WI38 (cell line): ENCODE data around the gene KRT78.

Experiments used
- H3K4me3 ChIP-seq: 2 replicates; pipeline ENCODE4 v1.5.1; 2011; ENCODE audit warnings: low read depth, mild to moderate bottlenecking, control low read depth, low read length
- CTCF ChIP-seq: IDR thresholded peaks from 2 replicates; pipeline ENCODE4 v1.5.1; 2012; ENCODE audit warnings: low read depth, mild to moderate bottlenecking, control low read depth, low read length

The KRT78 gene

GRCh38 chr12:52812073-52812400 is 36.8 kb downstream of the KRT78 start:
- TF ChIP-seq CTCF: no peak

DNA sequence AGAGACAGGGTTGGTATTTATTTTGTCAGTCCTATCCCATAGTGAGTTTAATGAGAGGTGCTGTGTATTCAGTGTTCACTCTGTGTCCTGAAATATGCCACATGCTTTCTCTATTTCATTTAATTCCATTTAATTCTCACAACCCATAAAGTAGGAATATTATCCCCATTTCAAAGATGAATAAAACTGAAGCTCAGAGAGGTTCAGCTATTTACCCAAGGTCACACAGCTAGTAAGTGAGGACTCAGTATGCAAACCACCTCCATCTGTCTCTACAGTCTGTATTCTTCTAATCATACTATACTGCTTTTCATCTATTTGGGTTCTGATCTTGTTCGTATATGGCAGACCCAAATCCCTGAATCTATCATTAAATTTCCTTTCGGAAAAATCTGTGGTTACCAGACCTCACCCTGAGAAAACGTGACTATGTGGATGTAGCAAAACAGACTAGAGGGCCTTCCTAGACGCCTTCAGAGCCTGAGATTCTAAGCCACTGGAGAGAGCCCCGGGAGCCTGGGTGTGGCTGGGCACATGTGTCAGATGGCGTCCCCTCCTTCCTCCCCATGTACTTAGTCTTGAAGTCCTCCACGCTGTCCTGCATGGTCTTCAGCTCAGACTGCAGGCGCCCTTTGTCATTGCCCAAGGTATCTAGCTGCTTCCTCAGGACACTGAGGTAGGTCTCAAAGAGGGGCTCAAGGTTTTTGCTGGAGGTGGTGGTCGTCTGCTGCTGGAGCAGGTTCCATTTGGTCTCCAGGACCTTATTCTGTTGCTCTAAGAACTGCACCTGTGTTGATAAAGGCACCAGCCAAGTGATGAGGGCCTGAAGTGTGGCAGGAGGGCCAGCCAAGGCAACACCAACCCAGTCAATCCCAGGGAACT is 37.4 kb downstream of the KRT78 start:
- TF ChIP-seq CTCF: no peak

More at GRCh38 chr12:52812073-52812400, 36.8 kb downstream of the KRT78 start:
- H3K4me3 ChIP-seq: no peak overlapping the region

GRCh38 chr12:52810554-52810953 is 38.2 kb downstream of the KRT78 start:
- no peak for TF ChIP-seq CTCF
- H3K4me3 ChIP-seq: no peak overlapping the region

More for the DNA sequence above, 37.4 kb downstream of the KRT78 start:
- H3K4me3 ChIP-seq: no peak overlapping the region

- no peak for TF ChIP-seq CTCF
- H3K4me3 ChIP-seq: no peak overlapping the region
Observed at GRCh38 chr12:52809166-52809565, 39.6 kb downstream of the KRT78 start.

DNA sequence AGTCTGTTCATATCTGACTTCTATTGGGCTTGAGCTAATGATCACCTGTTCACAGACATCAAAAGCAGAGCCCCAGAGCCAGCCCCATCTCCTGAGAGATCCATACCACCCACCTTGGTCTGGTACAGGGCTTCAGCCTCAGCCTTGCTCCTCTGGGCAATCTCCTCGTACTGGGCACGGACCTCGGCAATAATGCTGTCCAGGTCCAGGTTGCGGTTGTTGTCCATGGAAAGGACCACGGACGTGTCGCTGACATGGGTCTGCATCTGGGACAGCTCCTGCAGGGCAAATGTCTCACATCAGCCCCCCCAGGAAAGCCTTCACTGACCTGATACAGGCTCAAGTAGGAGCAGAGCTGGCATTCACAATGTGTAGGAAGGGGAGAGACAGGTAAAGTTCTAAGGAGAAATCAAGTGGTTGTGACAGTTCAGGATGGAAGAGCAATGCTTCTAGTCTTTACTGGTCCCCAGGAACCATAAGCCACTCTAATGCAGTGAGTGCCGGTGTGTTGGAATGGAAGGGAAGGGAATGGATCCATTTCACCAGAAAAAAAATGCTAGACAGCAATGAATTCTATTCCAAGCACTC is 40.1 kb downstream of the KRT78 start:
- no peak overlapping the region for H3K4me3 ChIP-seq
- TF ChIP-seq CTCF: no peak

DNA sequence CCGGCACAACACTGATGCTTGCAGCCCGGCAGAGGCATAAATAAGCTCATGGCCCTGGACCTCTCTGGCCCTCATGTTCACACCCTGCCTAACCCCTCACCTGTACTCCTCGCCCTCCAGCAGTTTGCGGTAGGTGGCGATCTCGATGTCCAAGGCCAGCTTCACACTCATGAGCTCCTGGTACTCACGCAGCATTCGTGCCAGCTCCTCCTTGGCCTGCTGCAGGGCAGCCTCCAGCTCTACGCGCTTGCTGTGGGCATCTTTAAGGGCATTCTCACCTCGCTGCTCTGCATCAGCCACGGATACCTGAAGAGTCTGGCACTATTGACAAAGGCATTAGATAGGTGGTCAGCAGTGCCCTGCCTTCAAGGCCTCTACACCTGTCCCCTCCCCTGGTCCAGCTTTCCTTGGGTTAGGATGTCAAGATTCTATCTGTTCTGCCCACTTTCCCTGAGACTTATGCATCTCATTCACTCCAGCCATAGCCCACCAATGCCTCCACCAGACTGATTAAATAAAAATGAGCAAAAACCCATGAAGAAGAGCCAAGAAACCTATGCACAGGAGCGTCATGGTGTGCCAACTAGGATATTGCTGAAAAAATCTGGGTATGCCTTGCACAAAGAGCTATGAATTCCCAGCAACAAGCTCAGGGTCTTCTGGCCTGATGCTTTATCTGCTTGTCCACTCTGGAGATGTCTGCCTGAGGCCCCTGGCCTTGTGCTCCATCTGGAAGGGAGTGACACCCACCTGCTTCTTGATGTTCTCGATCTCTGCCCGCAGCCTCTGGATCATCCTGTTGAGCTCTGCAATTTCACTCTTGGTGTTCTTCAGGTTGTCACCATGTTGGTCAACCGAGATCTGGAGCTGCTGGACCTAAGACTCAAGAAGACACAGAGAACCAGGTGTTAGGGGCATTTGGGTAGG is 41.0 kb downstream of the KRT78 start:
- TF ChIP-seq CTCF: no peak

More for the DNA sequence above, 41.0 kb downstream of the KRT78 start:
- H3K4me3 ChIP-seq: no peak overlapping the region
